K562 (cell line): ENCODE results near the gene FLOT2. TPM values are rescaled to one million over a fixed set of nuclear protein-coding genes. Genes with fewer than 3 reads are reported as not detected.

Source experiments
- CTBP1 ChIP-seq: fragments of 450-650 bp; IDR thresholded peaks from 2 replicates; pipeline ENCODE4 v1.6.1; 2016; ENCODE audit warnings: borderline replicate concordance
- EWSR1 ChIP-seq: fragments of 450-650 bp; IDR thresholded peaks from 2 replicates; pipeline ENCODE4 v1.6.1; 2018; ENCODE audit warnings: borderline replicate concordance, mild to moderate bottlenecking, low read depth, moderate library complexity; ENCODE audit not compliant: partially characterized antibody
- FOS ChIP-seq: IDR thresholded peaks from 3 replicates; pipeline ENCODE4 v1.6.1; 2011; ENCODE audit not compliant: insufficient read length; ENCODE audit errors: extremely low read depth
- FOSL1 ChIP-seq: fragments of 200-800 bp; sonication (Bioruptor generic); conservative IDR thresholded peaks from 2 replicates; pipeline ENCODE4 v1.6.1; 2016; ENCODE audit warnings: missing genetic modification characterization, missing compliant biosample characterization
- FOXJ3 ChIP-seq: sonication (generic); formaldehyde crosslinking; IDR thresholded peaks from 2 replicates; pipeline ENCODE4 v1.4.0; 2020; ENCODE audit warnings: mild to moderate bottlenecking, missing genetic modification reagents
- GATAD2B ChIP-seq: fragments of 450-650 bp; IDR thresholded peaks from 2 replicates; pipeline ENCODE4 v1.6.1; 2017; ENCODE audit warnings: mild to moderate bottlenecking, borderline replicate concordance
- HDGF ChIP-seq: fragments of 450-650 bp; IDR thresholded peaks from 2 replicates; pipeline ENCODE4 v1.6.1; 2016
- KDM1A ChIP-seq, 2 experiments: fragments of 450-650 bp; IDR thresholded peaks; 2 replicates each; pipeline ENCODE4 v1.6.1; 2016; ENCODE audit warnings: mild to moderate bottlenecking in 2 of 2
- KLF10 ChIP-seq: fragments of 250-450 bp; sonication (Bioruptor Pico); IDR thresholded peaks from 2 replicates; pipeline ENCODE4 v1.6.1; 2021; ENCODE audit warnings: matching md5 sums
- LCOR ChIP-seq: sonication (generic); formaldehyde crosslinking; IDR thresholded peaks from 2 replicates; pipeline ENCODE4 v1.8.0; 2022; ENCODE audit warnings: mild to moderate bottlenecking, missing genetic modification reagents
- MED1 ChIP-seq: sonication (generic); formaldehyde crosslinking; IDR thresholded peaks from 2 replicates; pipeline ENCODE4 v1.8.1; 2023; ENCODE audit warnings: missing genetic modification reagents, borderline replicate concordance
- MTA1 ChIP-seq: fragments of 450-650 bp; IDR thresholded peaks from 2 replicates; pipeline ENCODE4 v1.6.1; 2017; ENCODE audit warnings: borderline replicate concordance
- NBN ChIP-seq: fragments of 450-650 bp; IDR thresholded peaks from 2 replicates; pipeline ENCODE4 v1.6.1; 2016; ENCODE audit warnings: low read depth, mild to moderate bottlenecking
- OTX1 ChIP-seq: fragments of 450-650 bp; formaldehyde crosslinking; IDR thresholded peaks from 2 replicates; pipeline ENCODE4 v1.4.0; 2022; ENCODE audit warnings: mild to moderate bottlenecking
- POLR2AphosphoS5 ChIP-seq: IDR thresholded peaks from 2 replicates; pipeline ENCODE4 v1.6.1; 2011; ENCODE audit warnings: mild to moderate bottlenecking, low read depth, low read length, moderate library complexity; ENCODE audit not compliant: control insufficient read depth, insufficient read depth
- POU5F1 ChIP-seq: fragments of 150-350 bp; IDR thresholded peaks from 2 replicates; pipeline ENCODE4 v1.6.1; 2014; ENCODE audit warnings: borderline replicate concordance, low read length, low read depth, mild to moderate bottlenecking; ENCODE audit not compliant: partially characterized antibody
- PURB ChIP-seq: sonication (generic); formaldehyde crosslinking; IDR thresholded peaks from 2 replicates; pipeline ENCODE4 v1.9.0; 2021; ENCODE audit warnings: low read depth, mild to moderate bottlenecking, missing genetic modification reagents
- RBM14 ChIP-seq: fragments of 200-400 bp; formaldehyde crosslinking; IDR thresholded peaks from 2 replicates; pipeline ENCODE4 v1.6.1; 2018; ENCODE audit warnings: low read depth, mild to moderate bottlenecking, low read length, moderate library complexity, borderline replicate concordance; ENCODE audit not compliant: insufficient read depth
- TAF7 ChIP-seq: fragments of 450-650 bp; IDR thresholded peaks from 2 replicates; pipeline ENCODE4 v1.6.1; 2016; ENCODE audit warnings: missing genetic modification characterization, missing compliant biosample characterization
- TCF3 ChIP-seq: sonication (generic); formaldehyde crosslinking; IDR thresholded peaks from 2 replicates; pipeline ENCODE4 v1.4.0; 2020; ENCODE audit warnings: mild to moderate bottlenecking, missing genetic modification reagents
- ZBTB12 ChIP-seq: fragments of 250-450 bp; sonication (Bioruptor Pico); IDR thresholded peaks from 2 replicates; pipeline ENCODE4 v1.4.0; 2020
- ZNF217 ChIP-seq: sonication (generic); formaldehyde crosslinking; IDR thresholded peaks from 2 replicates; pipeline ENCODE4 v1.8.0; 2022; ENCODE audit warnings: mild to moderate bottlenecking, missing genetic modification reagents
- polyA plus RNA-seq, 8 experiments: library from polyadenylated mRNA; depleted of rRNA in 4 of 8; stranded (reverse) in 5 of 8; unstranded in 3 of 8; fragments of >200 nt; fragmentation: Nextera tagmentation in 2 of 8; fragmentation: Illumina TruSeq in 1 of 8; extraction: Ambion mirVana in 2 of 8; extraction: Trizol in 1 of 8; gene quantifications; 2 replicates each; pipeline versions ENCODE4 v1.2.1 to v1.2.3, GENCODE V29; 2011 to 2014; ENCODE audit warnings: inconsistent platforms in 1 of 8, missing spikeins in 1 of 8
- total RNA-seq, 7 experiments: library from RNA; depleted of rRNA in 6 of 7; stranded (reverse); fragments of >200 nt in 6 of 7; fragmentation: Illumina TruSeq in 2 of 7; extraction: Trizol in 2 of 7; gene quantifications; 2 replicates each; pipeline versions ENCODE4 v1.2.1 to v1.2.3, GENCODE V29; 2011 to 2021; ENCODE audit warnings: low replicate concordance in 1 of 7
- TF ChIP-seq, protein P1 (sequence below): sonication (generic); formaldehyde crosslinking; IDR thresholded peaks from 2 replicates; pipeline ENCODE4 v1.8.0; 2023; ENCODE audit warnings: mild to moderate bottlenecking, missing genetic modification reagents
- TF ChIP-seq, protein P2 (sequence below): fragments of 450-650 bp; formaldehyde crosslinking; IDR thresholded peaks from 2 replicates; pipeline ENCODE4 v1.4.0; 2020; ENCODE audit warnings: mild to moderate bottlenecking
- TF ChIP-seq, protein P3 (sequence below): fragments of 250-450 bp; sonication (Bioruptor Pico); IDR thresholded peaks from 2 replicates; pipeline ENCODE4 v1.8.0; 2022; ENCODE audit warnings: moderate library complexity, mild to moderate bottlenecking, inconsistent platforms

Gene FLOT2
- total and polyA plus RNA-seq, 9 of the 15 experiments (the other 6 are each of a cell fraction or from before 2014, with no cell fraction given) = 17.5 to 138 (median 41.7) TPM

DNA sequence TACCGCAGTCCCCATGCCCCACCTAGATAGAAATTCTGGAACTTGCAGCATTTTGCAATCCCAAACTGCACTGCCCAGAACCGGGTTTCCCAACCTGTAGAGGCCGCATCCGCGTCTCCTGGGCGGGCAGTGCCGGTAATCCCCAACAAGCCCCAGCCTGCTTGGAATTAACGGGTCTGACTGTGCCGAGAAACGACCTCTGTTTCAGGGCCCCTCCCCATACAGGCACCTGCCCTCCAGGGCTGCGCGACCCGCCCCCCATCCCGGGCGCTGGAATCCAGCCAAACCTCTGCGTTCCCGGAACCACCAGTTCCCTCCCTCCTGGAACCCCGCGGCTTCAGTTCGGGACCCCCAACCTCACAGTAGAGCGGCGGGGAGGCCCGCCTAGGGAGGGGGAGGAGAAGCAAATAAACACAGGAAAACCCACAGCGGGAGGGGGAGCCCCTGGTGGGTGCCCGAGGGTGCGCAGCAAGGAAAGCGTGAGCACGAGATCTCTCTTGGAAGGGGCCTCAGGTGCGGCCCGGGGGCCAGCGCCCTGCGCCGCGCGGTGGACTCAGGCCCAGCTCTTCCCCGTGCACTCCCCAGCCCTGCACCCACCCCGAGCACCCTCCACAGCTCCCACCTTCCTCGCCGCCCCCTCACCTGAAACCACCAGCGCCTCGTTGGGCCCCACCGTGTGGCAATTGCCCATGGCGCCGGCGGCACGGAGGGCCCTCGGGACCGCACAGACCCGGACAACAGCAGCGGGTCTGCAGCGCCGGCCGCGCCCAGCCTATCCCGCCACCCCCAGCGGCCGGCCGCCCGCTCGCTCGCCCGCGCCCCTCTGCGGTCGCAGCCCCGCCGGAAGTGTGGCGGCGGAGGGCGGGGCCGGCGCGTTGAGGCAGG is at the start of gene FLOT2 (continued):
- TF ChIP-seq MTA1 = peak; percentile 51; the same call in 1 of the 2 replicates
- peak; percentile 90 for TF ChIP-seq CTBP1
- no peak for TF ChIP-seq KDM1A (IDR thresholded peaks at IDR 0.05)
- peak; percentile 89 for TF ChIP-seq GATAD2B
- TF ChIP-seq PURB (CRISPR knock-in tag) = no peak
- TF ChIP-seq, protein P1, sequence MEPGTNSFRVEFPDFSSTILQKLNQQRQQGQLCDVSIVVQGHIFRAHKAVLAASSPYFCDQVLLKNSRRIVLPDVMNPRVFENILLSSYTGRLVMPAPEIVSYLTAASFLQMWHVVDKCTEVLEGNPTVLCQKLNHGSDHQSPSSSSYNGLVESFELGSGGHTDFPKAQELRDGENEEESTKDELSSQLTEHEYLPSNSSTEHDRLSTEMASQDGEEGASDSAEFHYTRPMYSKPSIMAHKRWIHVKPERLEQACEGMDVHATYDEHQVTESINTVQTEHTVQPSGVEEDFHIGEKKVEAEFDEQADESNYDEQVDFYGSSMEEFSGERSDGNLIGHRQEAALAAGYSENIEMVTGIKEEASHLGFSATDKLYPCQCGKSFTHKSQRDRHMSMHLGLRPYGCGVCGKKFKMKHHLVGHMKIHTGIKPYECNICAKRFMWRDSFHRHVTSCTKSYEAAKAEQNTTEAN (CRISPR knock-in tag) = 0 out of 2 replicates have a peak, but pooled peaks have one; percentile 57
- no peak for TF ChIP-seq MED1 (CRISPR knock-in tag)
- TF ChIP-seq RBM14 = 0 out of 2 replicates have a peak, but pooled peaks have one; percentile 91
- TF ChIP-seq EWSR1 = no peak
- TF ChIP-seq TCF3 = no peak; the same call in 1 of the 2 replicates
- peak; percentile 94 for TF ChIP-seq OTX1 (CRISPR knock-in tag)
- no peak for TF ChIP-seq ZNF217 (CRISPR knock-in tag)
- no peak for TF ChIP-seq FOXJ3 (CRISPR knock-in tag)
- no peak for TF ChIP-seq KLF10
- no peak for TF ChIP-seq HDGF
- no peak for TF ChIP-seq LCOR (CRISPR knock-in tag)
- no peak for TF ChIP-seq POU5F1
- TF ChIP-seq FOSL1 (tag) = no peak
- TF ChIP-seq POLR2AphosphoS5 = no peak; the same call in 1 of the 2 replicates
- TF ChIP-seq, protein P2, sequence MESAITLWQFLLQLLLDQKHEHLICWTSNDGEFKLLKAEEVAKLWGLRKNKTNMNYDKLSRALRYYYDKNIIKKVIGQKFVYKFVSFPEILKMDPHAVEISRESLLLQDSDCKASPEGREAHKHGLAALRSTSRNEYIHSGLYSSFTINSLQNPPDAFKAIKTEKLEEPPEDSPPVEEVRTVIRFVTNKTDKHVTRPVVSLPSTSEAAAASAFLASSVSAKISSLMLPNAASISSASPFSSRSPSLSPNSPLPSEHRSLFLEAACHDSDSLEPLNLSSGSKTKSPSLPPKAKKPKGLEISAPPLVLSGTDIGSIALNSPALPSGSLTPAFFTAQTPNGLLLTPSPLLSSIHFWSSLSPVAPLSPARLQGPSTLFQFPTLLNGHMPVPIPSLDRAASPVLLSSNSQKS (CRISPR knock-in tag) = no peak
- no peak; the same call in 1 of the 2 replicates for TF ChIP-seq ZBTB12 (CRISPR knock-in tag)
- TF ChIP-seq, protein P3, sequence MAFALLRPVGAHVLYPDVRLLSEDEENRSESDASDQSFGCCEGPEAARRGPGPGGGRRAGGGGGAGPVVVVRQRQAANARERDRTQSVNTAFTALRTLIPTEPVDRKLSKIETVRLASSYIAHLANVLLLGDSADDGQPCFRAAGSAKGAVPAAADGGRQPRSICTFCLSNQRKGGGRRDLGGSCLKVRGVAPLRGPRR (CRISPR knock-in tag) = no peak
- peak; percentile 40; the same call in 1 of the 2 replicates for TF ChIP-seq NBN
- no peak for TF ChIP-seq FOS
- TF ChIP-seq TAF7 = peak; percentile 38; the same call in 1 of the 2 replicates
